ENCODE results near the gene CDH13. TPM values are rescaled to one million over a fixed set of nuclear protein-coding genes. Genes with fewer than 3 reads are reported as not detected.

CDH13 gene
- total RNA-seq, 1 experiment from 2014 or later = 62.5 TPM

DNA sequence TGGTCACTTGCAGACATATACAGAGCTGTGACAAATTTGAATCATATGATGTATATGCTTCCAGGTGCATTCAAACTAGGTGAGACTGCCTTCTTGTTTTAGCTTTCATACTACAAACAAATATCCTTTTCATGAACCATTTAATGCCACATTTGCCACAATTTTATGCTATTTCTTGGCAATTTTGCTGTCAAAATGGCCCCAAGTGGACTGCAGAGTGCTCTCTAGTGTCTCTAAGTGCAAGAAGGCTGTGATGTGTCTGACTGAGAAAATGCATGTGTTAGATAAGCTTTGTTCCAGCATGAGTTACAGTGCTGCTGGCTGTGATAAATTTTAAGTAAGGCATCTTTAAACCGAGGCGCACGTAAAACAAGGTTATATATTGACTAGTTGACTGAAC lies 38.3 kb downstream of the CDH13 start:
- Histone ChIP-seq H3K36me3 (peaks cover 6% of the 10 kb centered on the region; the same call in 1 of the 2 replicates), H3K4me1 (replicated peaks) (peaks cover 4% of the 10 kb centered on the region), H3K4me3 (no peak overlapping the region), H3K9me3 (replicated peaks) (no peaks in the 10 kb centered on the region; the same call in 1 of the 2 replicates), H3K27me3 (replicated peaks) (no peaks in the 10 kb centered on the region), H3K27ac (no peak overlapping the region)
- DNase-seq (ENCODE audit: low read depth in 1 of 2, low spot score in 2 of 2) = no peak

DNA sequence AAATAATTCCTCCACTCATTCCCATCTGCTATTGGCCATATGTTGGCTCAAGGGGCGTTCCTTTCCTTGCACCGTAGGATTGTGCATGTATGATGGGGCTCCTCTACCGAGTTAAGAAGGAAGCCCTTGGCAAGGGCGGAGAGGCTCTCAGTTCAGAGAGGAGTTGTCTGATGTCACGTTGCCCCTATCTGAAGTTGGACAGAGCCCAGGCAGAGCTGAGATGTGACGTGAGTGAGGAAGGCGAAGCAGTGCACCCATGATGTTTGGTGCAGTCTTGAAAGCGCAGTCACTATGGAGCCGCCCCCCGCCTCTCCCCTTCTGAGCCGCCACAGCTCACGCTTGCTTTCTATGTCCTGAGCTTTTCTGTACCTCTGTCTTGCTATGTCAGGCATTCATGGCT lies 40.7 kb downstream of the CDH13 start:
- DNase-seq (ENCODE audit: low read depth in 1 of 2, low spot score in 2 of 2) = no peak
- Histone ChIP-seq H3K4me1 (replicated peaks) (no peaks in the 10 kb centered on the region), H3K27me3 (replicated peaks) (no peaks in the 10 kb centered on the region), H3K4me3 (no peak overlapping the region), H3K9me3 (replicated peaks) (no peaks in the 10 kb centered on the region; the same call in 1 of the 2 replicates), H3K27ac (no peak overlapping the region), H3K36me3 (peaks cover 6% of the 10 kb centered on the region; the same call in 1 of the 2 replicates)

DNA sequence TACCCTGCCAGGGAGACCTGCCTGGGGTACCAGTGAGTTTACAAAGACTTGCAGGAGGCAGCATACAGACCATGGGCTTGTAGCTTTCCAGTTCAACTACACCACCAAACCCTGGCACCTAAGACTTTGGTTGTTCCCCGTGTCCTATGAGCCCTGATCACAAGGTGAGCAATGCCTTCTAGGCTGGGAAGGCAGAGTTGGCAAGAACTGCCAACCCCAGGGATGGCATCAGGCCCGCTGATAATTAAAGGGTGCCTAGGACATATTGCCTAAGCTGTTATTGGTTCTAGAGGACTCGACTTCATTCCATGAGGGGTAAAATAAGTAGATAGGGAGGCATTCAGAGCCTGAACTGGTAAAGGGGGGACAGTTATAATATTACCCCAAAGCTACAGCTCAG lies 41.3 kb downstream of the CDH13 start:
- Histone ChIP-seq H3K27ac (no peak overlapping the region), H3K36me3 (peaks cover 6% of the 10 kb centered on the region; the same call in 1 of the 2 replicates), H3K27me3 (replicated peaks) (no peaks in the 10 kb centered on the region), H3K4me1 (replicated peaks) (no peaks in the 10 kb centered on the region), H3K9me3 (replicated peaks) (no peaks in the 10 kb centered on the region; the same call in 1 of the 2 replicates), H3K4me3 (no peak overlapping the region)
- no peak for DNase-seq (ENCODE audit: low read depth in 1 of 2, low spot score in 2 of 2)

DNA sequence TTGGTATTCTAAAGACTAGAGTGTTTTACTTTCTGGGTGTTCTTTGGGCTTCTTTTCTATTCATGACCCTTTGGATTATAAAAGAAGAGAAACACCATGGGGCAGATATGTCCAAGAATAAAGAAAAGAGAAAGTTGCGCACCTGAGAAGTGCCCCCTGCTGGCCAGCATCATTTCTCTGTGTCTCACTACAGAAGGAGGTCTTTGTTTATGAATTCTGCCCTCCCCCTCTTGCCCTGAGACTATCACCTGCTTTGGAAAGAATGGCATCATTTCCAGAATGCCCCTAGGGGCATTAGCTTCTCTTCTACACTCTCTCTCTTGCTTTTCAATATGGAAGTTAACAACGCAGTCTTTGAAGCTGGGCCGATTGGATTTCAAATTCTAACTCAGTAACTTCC lies 45.0 kb downstream of the CDH13 start:
- H3K27me3 ChIP-seq (replicated peaks) = no peaks in the 10 kb centered on the region
- no peak overlapping the region for H3K4me3 ChIP-seq
- H3K36me3 ChIP-seq = peaks cover 3% of the 10 kb centered on the region; the same call in 1 of the 2 replicates
- no peak overlapping the region for H3K27ac ChIP-seq
- no peaks in the 10 kb centered on the region for H3K9me3 ChIP-seq (replicated peaks)
- no peak for DNase-seq (ENCODE audit: low read depth in 1 of 2, low spot score in 2 of 2)
- no peaks in the 10 kb centered on the region for H3K4me1 ChIP-seq (replicated peaks)

DNA sequence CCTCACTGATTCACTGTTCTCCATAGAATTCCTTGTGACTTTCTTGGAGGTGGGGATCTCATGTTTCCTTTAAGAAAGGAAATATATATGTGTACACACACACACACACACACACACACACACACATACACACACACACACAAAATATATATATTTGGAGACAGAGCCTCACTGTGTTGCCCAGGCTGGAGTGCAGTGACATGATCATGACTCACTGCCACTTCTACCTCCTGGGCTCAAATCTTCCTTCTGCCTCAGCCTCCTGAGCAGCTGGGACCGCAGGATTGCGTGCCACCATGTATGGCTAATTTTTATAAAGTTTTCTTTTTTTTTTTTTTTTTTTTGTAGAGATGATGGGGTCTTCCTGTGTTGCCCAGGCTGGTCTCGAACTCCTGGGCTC lies 45.9 kb downstream of the CDH13 start:
- Histone ChIP-seq H3K27ac (no peak overlapping the region), H3K27me3 (replicated peaks) (no peaks in the 10 kb centered on the region), H3K4me1 (replicated peaks) (no peaks in the 10 kb centered on the region), H3K4me3 (no peak overlapping the region), H3K9me3 (replicated peaks) (no peaks in the 10 kb centered on the region), H3K36me3 (no peaks in the 10 kb centered on the region)
- DNase-seq (ENCODE audit: low read depth in 1 of 2, low spot score in 2 of 2) = no peak

DNA sequence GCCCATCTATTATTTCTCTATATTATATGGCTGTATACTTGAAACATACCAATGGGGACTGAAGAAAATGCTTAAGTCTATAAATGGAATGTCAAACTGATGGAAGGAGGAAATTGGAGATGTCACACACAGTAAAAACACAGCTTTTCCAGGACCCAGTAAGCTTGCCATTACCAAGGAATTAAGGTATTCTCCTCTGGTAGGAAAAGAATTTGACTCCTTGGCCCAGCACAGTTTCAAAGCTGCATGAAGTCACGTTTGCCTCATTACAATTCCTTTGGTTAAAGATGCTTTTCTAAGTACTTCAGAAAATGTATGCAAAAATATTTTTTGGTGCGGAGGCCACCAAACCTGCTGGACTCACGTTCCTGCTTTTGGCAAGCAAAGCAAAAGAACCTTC lies 48.5 kb downstream of the CDH13 start:
- no peaks in the 10 kb centered on the region for H3K4me1 ChIP-seq (replicated peaks)
- no peak for DNase-seq (ENCODE audit: low read depth in 1 of 2, low spot score in 2 of 2)
- no peaks in the 10 kb centered on the region for H3K27me3 ChIP-seq (replicated peaks)
- no peaks in the 10 kb centered on the region for H3K9me3 ChIP-seq (replicated peaks)
- H3K4me3 ChIP-seq = no peak overlapping the region
- H3K27ac ChIP-seq = no peak overlapping the region
- no peaks in the 10 kb centered on the region; the same call in 1 of the 2 replicates for H3K36me3 ChIP-seq

DNA sequence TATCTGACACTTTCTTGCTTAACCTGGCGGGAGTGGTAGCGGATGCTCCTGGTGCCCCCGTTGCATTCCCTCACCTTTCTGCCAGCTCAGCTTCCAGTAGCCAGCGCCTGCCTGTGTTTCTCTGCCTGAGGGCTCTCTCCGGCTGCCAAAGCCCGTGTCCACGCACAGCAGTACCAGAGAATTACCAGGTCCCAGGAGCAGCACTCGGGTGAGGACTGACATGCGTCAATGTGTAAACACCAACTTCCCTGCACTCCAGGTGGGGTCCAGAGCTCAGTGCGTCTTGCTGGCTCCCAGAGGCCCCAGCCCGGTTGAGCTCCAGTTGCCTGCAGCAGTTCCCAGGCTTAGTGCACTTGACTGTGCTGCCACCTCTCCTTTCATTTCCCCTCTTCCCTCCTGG lies 54.8 kb downstream of the CDH13 start:
- H3K4me3 ChIP-seq = no peak overlapping the region

DNA sequence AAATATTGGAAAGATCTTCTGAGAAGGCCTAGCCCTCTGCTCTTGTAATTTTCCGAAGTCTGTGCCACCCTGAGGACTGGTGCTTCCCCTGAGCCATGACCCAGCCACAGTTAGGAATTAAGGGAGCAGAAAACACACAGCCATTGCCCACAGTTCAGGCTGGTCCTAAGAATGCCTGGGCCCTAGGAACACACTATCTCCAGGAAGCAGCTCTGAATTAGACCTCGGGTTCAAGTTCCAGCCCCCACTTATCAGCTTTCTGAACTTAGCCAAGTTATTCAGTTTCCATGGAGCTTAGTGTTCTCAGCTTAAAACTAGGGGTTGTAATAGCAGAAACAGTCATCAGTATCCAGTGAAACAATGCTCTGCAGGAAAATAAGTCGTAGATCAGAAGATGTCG lies 56.0 kb downstream of the CDH13 start:
- Histone ChIP-seq H3K36me3 (peaks cover 9% of the 10 kb centered on the region), H3K9me3 (replicated peaks) (no peaks in the 10 kb centered on the region; the same call in 1 of the 2 replicates), H3K4me1 (replicated peaks) (no peaks in the 10 kb centered on the region), H3K27ac (no peak overlapping the region), H3K4me3 (no peak overlapping the region), H3K27me3 (replicated peaks) (no peaks in the 10 kb centered on the region)
- no peak for DNase-seq (ENCODE audit: low read depth in 1 of 2, low spot score in 2 of 2)

More for the DNA sequence above, 54.8 kb downstream of the CDH13 start:
- no peak overlapping the region for H3K27ac ChIP-seq
- peaks cover 9% of the 10 kb centered on the region for H3K36me3 ChIP-seq
- no peaks in the 10 kb centered on the region; the same call in 1 of the 2 replicates for H3K9me3 ChIP-seq (replicated peaks)
- H3K4me1 ChIP-seq (replicated peaks) = no peaks in the 10 kb centered on the region
- no peak for DNase-seq (ENCODE audit: low read depth in 1 of 2, low spot score in 2 of 2)
- no peaks in the 10 kb centered on the region for H3K27me3 ChIP-seq (replicated peaks)

DNA sequence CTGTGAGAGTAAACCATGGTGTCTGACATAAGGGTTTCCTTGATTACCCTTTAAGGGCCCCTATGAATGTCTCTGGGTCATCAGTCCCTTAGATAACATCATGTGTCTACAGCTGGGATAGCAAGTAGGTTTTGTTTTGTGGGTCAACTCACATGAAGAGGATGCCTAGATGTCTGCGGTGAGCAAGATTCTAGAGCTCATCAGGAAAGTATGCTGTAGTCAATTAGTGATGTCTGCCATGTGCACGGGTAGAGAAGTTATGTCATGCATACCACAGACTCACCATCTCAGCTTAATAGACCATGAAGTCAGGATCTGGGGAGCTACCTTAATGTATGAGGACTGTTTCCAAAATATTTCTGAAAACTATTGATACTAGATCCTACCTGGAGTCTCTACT lies 57.5 kb downstream of the CDH13 start:
- H3K9me3 ChIP-seq (replicated peaks) = no peaks in the 10 kb centered on the region; the same call in 1 of the 2 replicates
- peaks cover 9% of the 10 kb centered on the region for H3K36me3 ChIP-seq
- DNase-seq (ENCODE audit: low read depth in 1 of 2, low spot score in 2 of 2) = no peak
- H3K27ac ChIP-seq = no peak overlapping the region
- no peaks in the 10 kb centered on the region for H3K4me1 ChIP-seq (replicated peaks)
- no peaks in the 10 kb centered on the region for H3K27me3 ChIP-seq (replicated peaks)
- H3K4me3 ChIP-seq = no peak overlapping the region

DNA sequence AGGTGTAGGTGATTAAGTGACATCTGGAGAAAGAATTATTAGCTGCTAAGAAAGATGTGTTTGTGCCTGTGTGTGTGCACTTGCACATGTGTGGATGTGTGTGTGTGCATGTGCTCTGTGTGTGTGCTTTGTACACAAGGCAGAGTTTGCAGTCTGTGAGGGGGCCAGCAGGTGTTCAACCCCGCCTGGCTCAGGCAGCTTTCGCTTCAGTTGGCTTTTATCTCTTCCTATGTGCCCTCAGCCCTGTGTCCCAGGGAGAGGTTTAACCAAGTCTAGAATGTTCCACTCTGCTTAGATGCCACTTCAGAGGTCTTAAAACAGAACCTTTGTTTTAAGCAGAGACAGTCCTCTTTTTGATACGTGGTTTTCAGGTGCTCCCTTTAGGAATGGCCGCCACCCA lies 58.8 kb downstream of the CDH13 start:
- H3K27ac ChIP-seq = no peak overlapping the region
- no peak overlapping the region for H3K4me3 ChIP-seq
- peaks cover 9% of the 10 kb centered on the region for H3K36me3 ChIP-seq
- no peak for DNase-seq (ENCODE audit: low read depth in 1 of 2, low spot score in 2 of 2)
- no peaks in the 10 kb centered on the region for H3K27me3 ChIP-seq (replicated peaks)
- H3K4me1 ChIP-seq (replicated peaks) = no peaks in the 10 kb centered on the region
- H3K9me3 ChIP-seq (replicated peaks) = no peaks in the 10 kb centered on the region; the same call in 1 of the 2 replicates

DNA sequence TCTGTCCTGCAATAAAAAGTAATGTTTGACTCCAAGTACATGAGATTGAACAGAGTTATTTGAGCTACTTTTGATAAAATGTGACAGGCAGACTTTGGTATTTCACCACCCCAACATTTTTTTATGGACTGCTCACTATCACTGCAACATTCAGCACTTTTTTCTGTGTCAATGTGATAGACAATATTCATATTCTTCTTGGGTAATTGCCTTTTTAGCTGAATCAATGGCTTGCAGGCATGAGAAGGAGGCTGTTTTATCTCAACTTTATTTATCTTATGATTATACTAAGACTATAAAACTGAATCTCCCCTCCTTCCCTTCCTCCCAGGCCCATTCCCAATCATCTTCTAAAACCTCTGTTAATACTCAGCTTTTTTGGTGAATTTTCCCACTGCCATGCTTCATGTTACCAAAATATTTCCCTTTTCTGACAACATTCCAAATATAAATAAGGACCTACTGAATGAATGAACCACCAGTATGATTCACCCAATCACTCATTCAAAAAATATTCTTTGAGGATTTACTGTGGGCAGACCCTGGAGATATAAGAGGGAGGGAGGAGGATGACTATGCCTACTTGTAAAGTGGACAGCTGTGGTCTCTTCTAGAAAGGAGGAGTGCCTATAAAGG lies 67.6 kb downstream of the CDH13 start:
- Histone ChIP-seq H3K36me3 (no peaks in the 10 kb centered on the region), H3K9me3 (replicated peaks) (no peaks in the 10 kb centered on the region), H3K4me1 (replicated peaks) (peaks cover 22% of the 10 kb centered on the region), H3K4me3 (no peak overlapping the region), H3K27me3 (replicated peaks) (no peaks in the 10 kb centered on the region), H3K27ac (peak overlapping the region; percentile 20; the same call in 1 of the 2 replicates)
- DNase-seq (ENCODE audit: low read depth in 1 of 2, low spot score in 2 of 2) = peak in 1 of 2 experiments; percentile 47

DNA sequence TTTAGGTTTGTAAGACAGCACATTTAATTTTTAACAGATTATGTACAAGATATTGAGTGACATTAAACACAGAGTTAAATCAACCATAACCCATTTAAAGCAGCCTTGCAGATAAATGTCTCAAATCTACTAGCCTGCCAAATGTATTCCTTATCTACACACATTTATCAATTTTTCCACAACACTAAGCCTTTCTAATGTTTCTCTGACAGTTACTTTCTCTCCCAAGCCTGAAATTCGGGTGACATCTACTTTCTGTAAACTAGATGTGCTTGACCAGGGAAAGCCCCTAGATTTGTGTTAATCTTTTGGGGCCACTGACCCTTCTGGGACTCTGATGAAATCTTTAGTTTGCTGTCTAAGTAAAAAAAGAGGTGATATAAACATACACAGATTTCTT lies 69.0 kb downstream of the CDH13 start:
- H3K4me3 ChIP-seq = no peak overlapping the region
- DNase-seq (ENCODE audit: low read depth in 1 of 2, low spot score in 2 of 2) = no peak
- H3K9me3 ChIP-seq (replicated peaks) = no peaks in the 10 kb centered on the region
- H3K36me3 ChIP-seq = no peaks in the 10 kb centered on the region
- H3K27ac ChIP-seq = no peak overlapping the region
- H3K4me1 ChIP-seq (replicated peaks) = peaks cover 35% of the 10 kb centered on the region
- no peaks in the 10 kb centered on the region for H3K27me3 ChIP-seq (replicated peaks)

DNA sequence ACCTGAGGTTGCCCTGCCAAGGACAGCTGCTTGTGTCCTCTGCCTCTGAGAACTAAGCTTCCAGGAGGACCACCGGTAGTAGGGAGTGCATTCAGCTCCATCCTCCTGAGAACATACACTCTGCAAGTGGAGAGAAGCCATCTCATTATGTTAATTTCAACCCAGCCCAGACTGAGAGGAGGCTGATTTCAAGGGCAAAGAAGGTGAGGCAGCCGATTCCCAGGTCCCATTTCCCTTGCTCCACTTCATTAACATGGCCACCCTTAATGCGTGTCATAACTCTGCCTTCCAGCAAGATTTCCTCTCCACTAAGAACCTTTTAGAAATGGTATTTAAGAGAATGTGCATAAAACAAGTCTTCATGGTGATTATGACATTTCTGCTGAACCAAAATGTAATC lies 72.5 kb downstream of the CDH13 start:
- peaks cover 39% of the 10 kb centered on the region for H3K4me1 ChIP-seq (replicated peaks)
- DNase-seq (ENCODE audit: low read depth in 1 of 2, low spot score in 2 of 2) = no peak
- H3K9me3 ChIP-seq (replicated peaks) = no peaks in the 10 kb centered on the region
- peak overlapping the region; percentile 85 for H3K27ac ChIP-seq
- no peaks in the 10 kb centered on the region for H3K27me3 ChIP-seq (replicated peaks)
- H3K36me3 ChIP-seq = no peaks in the 10 kb centered on the region
- no peak overlapping the region for H3K4me3 ChIP-seq

DNA sequence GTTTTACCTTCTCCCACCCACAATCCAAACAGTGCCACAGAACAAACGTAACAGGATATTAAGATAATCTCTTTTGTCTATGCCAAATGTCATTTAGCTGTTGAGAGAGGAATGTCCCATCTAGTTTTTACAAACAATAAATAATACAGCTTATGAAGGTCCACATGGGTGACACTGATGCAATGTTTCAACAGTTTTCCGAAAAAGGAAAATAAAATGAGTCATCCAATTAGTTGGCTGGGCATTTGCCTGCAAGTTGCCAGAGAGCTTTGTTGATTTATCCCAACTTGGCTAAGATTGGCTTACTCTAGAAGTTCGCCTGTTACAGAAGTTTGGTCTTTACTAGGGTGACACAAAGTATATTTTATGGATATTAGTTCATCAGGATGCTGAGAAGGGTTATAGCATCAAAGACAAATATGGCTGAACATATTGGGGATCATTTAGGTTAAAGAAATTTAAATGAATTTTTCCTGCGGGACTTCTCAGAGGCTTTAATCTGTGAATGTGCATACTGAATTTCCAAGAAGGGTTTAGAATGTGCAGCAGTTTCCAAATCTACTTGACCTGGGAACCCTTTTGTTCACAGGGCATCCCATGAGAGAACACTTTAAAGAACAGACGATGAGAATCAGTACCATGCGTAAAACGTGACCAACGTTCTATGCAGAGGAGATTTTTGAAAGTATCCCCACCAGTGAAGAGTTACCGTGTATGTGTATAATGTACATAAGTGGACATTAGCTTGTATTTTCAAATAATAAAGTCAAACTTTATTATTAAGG lies 73.1 kb downstream of the CDH13 start:
- Histone ChIP-seq H3K27me3 (replicated peaks) (no peaks in the 10 kb centered on the region), H3K9me3 (replicated peaks) (no peaks in the 10 kb centered on the region), H3K4me1 (replicated peaks) (peaks cover 33% of the 10 kb centered on the region), H3K4me3 (no peak overlapping the region), H3K27ac (peak overlapping the region; percentile 85), H3K36me3 (no peaks in the 10 kb centered on the region)
- DNase-seq (ENCODE audit: low read depth in 1 of 2, low spot score in 2 of 2) = peak in 1 of 2 experiments; percentile 80

Data from SJSA1 (cell line).